GM23338 (cell line): Measurements from ENCODE around the gene SLC4A5. TPM values are rescaled to one million over a fixed set of nuclear protein-coding genes. Genes with fewer than 3 reads are reported as not detected.

Experiments used
- ATAC-seq: fragments of 200-7000 bp; cut with Tn5 transposase; 3 replicates; pipeline ENCODE4 v1.9.1; 2020
- DNase-seq: peaks from one replicate; pipeline ENCODE4 v3.0.0-alpha.2; 2015; ENCODE audit warnings: low spot score
- H2AFZ ChIP-seq: fragments of 200-600 bp; sonication (generic); 2 replicates; pipeline ENCODE4 v1.8.0; 2016; ENCODE audit warnings: antibody characterized with exemption, mild to moderate bottlenecking, moderate library complexity
- H3F3A ChIP-seq: fragments of 200-600 bp; sonication (generic); replicated peaks from 2 replicates; pipeline ENCODE4 v1.8.0; 2017; ENCODE audit warnings: antibody characterized with exemption, mixed run types, low read depth
- H3K27ac ChIP-seq: fragments of 200-600 bp; sonication (generic); 2 replicates; pipeline ENCODE4 v1.6.1; 2016; ENCODE audit warnings: low read depth
- H3K27me3 ChIP-seq: fragments of 200-600 bp; sonication (generic); 2 replicates; pipeline ENCODE4 v1.8.0; 2016; ENCODE audit warnings: mild to moderate bottlenecking, mixed run types, moderate library complexity; ENCODE audit not compliant: insufficient read depth
- H3K36me3 ChIP-seq: fragments of 200-600 bp; sonication (generic); 2 replicates; pipeline ENCODE4 v1.8.0; 2016; ENCODE audit warnings: mild to moderate bottlenecking; ENCODE audit not compliant: insufficient read depth
- H3K4me1 ChIP-seq: fragments of 200-600 bp; sonication (generic); 2 replicates; pipeline ENCODE4 v1.8.0; 2016; ENCODE audit warnings: mild to moderate bottlenecking, moderate library complexity; ENCODE audit not compliant: insufficient read depth
- H3K4me2 ChIP-seq: fragments of 200-600 bp; sonication (generic); 2 replicates; pipeline ENCODE4 v1.7.1; 2017; ENCODE audit warnings: mixed run types
- H3K4me3 ChIP-seq: fragments of 200-600 bp; sonication (generic); 2 replicates; pipeline ENCODE4 v1.6.1; 2016; ENCODE audit warnings: mixed run types
- H3K79me2 ChIP-seq: fragments of 200-600 bp; sonication (generic); replicated peaks from 2 replicates; pipeline ENCODE4 v1.8.0; 2017; ENCODE audit warnings: mild to moderate bottlenecking; ENCODE audit not compliant: insufficient read depth
- H3K9me2 ChIP-seq: fragments of 200-600 bp; sonication (generic); 2 replicates; pipeline ENCODE4 v1.8.0; 2017; ENCODE audit not compliant: insufficient read depth
- H4K20me1 ChIP-seq: fragments of 200-600 bp; sonication (generic); replicated peaks from 2 replicates; pipeline ENCODE4 v1.8.0; 2017; ENCODE audit warnings: mild to moderate bottlenecking; ENCODE audit not compliant: insufficient read depth
- H3K27ac Mint-ChIP-seq: 2 replicates; pipeline ENCODE4 v1.8.0; 2020; ENCODE audit warnings: inconsistent platforms, mild to moderate bottlenecking, moderate library complexity, mixed read lengths
- H3K27me3 Mint-ChIP-seq: 3 replicates; pipeline ENCODE4 v1.8.0; 2022; ENCODE audit warnings: low read depth, mild to moderate bottlenecking, moderate library complexity, mixed read lengths, inconsistent platforms; ENCODE audit not compliant: insufficient read depth, poor library complexity
- H3K36me3 Mint-ChIP-seq: 3 replicates; pipeline ENCODE4 v1.8.0; 2021; ENCODE audit warnings: low read depth, mild to moderate bottlenecking, inconsistent platforms, moderate library complexity, mixed read lengths
- H3K4me1 Mint-ChIP-seq: 3 replicates; pipeline ENCODE4 v1.8.0; 2020; ENCODE audit warnings: mild to moderate bottlenecking, inconsistent platforms, mixed read lengths
- H3K4me3 Mint-ChIP-seq: 3 replicates; pipeline ENCODE4 v1.8.0; 2021; ENCODE audit warnings: moderate library complexity, mild to moderate bottlenecking, inconsistent platforms, mixed read lengths
- H3K9me3 Mint-ChIP-seq: 3 replicates; pipeline ENCODE4 v1.8.0; 2020; ENCODE audit warnings: moderate library complexity, mild to moderate bottlenecking, inconsistent platforms, mixed read lengths
- CREB1 ChIP-seq: fragments of 250-450 bp; sonication (Bioruptor Pico); IDR thresholded peaks from 2 replicates; pipeline ENCODE4 v1.5.0; 2020; ENCODE audit warnings: low read depth, mild to moderate bottlenecking, moderate library complexity
- CTCF ChIP-seq, 2 experiments: fragments of 200-600 bp in 1 of 2; sonication (generic) in 1 of 2; conservative IDR thresholded peaks; 2 replicates each; pipeline versions ENCODE4 v1.5.1 to v1.6.1; 2016 to 2017; ENCODE audit warnings: antibody characterized with exemption in 2 of 2, low read depth in 2 of 2, mild to moderate bottlenecking in 2 of 2, moderate library complexity in 1 of 2
- ETS1 ChIP-seq: IDR thresholded peaks from 2 replicates; pipeline ENCODE4 v1.6.1; 2016; ENCODE audit warnings: antibody characterized with exemption
- EZH2 ChIP-seq: fragments of 200-600 bp; sonication (generic); IDR thresholded peaks from one replicate; pipeline ENCODE4 v1.8.0; 2017; ENCODE audit warnings: antibody characterized with exemption, mild to moderate bottlenecking, low read depth; ENCODE audit not compliant: unreplicated experiment
- EZH2phosphoT487 ChIP-seq: fragments of 200-600 bp; sonication (generic); IDR thresholded peaks from one replicate; pipeline ENCODE4 v1.8.1; 2018; ENCODE audit warnings: antibody characterized with exemption; ENCODE audit not compliant: unreplicated experiment
- JUNB ChIP-seq: IDR thresholded peaks from one replicate; pipeline ENCODE4 v1.6.1; 2016; ENCODE audit warnings: antibody characterized with exemption; ENCODE audit not compliant: unreplicated experiment
- NANOG ChIP-seq: IDR thresholded peaks from 2 replicates; pipeline ENCODE4 v1.6.1; 2016; ENCODE audit warnings: antibody characterized with exemption, borderline replicate concordance
- POLR2AphosphoS5 ChIP-seq: IDR thresholded peaks from 2 replicates; pipeline ENCODE4 v1.6.1; 2016; ENCODE audit warnings: antibody characterized with exemption, low read depth
- REST ChIP-seq: IDR thresholded peaks from one replicate; pipeline ENCODE4 v1.6.1; 2018; ENCODE audit warnings: antibody characterized with exemption; ENCODE audit not compliant: unreplicated experiment
- STAT1 ChIP-seq: IDR thresholded peaks from one replicate; pipeline ENCODE4 v1.6.1; 2016; ENCODE audit warnings: antibody characterized with exemption; ENCODE audit not compliant: unreplicated experiment
- ZNF114 ChIP-seq: fragments of 250-450 bp; sonication (Bioruptor Pico); IDR thresholded peaks from 2 replicates; pipeline ENCODE4 v1.5.0; 2020; ENCODE audit warnings: mild to moderate bottlenecking, moderate library complexity
- ZNF331 ChIP-seq: fragments of 250-450 bp; sonication (Bioruptor Pico); IDR thresholded peaks from 2 replicates; pipeline ENCODE4 v1.5.0; 2020; ENCODE audit warnings: low read depth, mild to moderate bottlenecking, moderate library complexity
- ZNF462 ChIP-seq: fragments of 250-450 bp; sonication (Bioruptor Pico); IDR thresholded peaks from 2 replicates; pipeline ENCODE4 v1.5.0; 2020; ENCODE audit warnings: mild to moderate bottlenecking, moderate library complexity
- polyA plus RNA-seq: library from polyadenylated mRNA; unstranded; fragments of >200 nt; fragmentation: Nextera tagmentation; extraction: Ambion mirVana; gene quantifications from 2 replicates; pipeline ENCODE4 v1.2.1, GENCODE V29; 2016
- total RNA-seq: library from RNA; depleted of rRNA; stranded (reverse); fragments of >200 nt; shearing (Covaris generic); gene quantifications from 2 replicates; pipeline ENCODE4 v1.2.3, GENCODE V29; 2014

The SLC4A5 gene
- total and polyA plus RNA-seq, 2 experiments from 2014 or later: 0.24 to 0.70 TPM

GRCh38 chr2:74347303-74347702 lies 4.1 kb upstream of the SLC4A5 start:
- no peaks in the 10 kb centered on the region for H3K4me1 ChIP-seq
- ATAC-seq: no peak
- H3K4me3 Mint-ChIP-seq: no peak overlapping the region

More at GRCh38 chr2:74347303-74347702, 4.1 kb upstream of the SLC4A5 start:
- no peaks in the 10 kb centered on the region for H3K36me3 Mint-ChIP-seq
- no peaks in the 10 kb centered on the region; the same call in none of the 3 replicates for H3K4me1 Mint-ChIP-seq
- Histone ChIP-seq H3K27ac (no peak overlapping the region), H3F3A (no peaks in the 10 kb centered on the region), H3K9me2 (peaks cover 15% of the 10 kb centered on the region; the same call in 1 of the 2 replicates), H3K36me3 (no peaks in the 10 kb centered on the region), H3K4me3 (no peak overlapping the region), H3K27me3 (no peaks in the 10 kb centered on the region), H3K79me2 (no peaks in the 10 kb centered on the region), H4K20me1 (no peaks in the 10 kb centered on the region), H3K4me2 (no peak overlapping the region), H2AFZ (no peak overlapping the region)
- no peaks in the 10 kb centered on the region for H3K9me3 Mint-ChIP-seq
- no peaks in the 10 kb centered on the region for H3K27me3 Mint-ChIP-seq
- DNase-seq: no peak
- H3K27ac Mint-ChIP-seq: no peak overlapping the region
- no peak for TF ChIP-seq CTCF (conservative IDR thresholded peaks at IDR 0.05; ENCODE audit: low read depth in 2 of 2)
- TF ChIP-seq JUNB: no peak
- TF ChIP-seq ZNF114 (CRISPR knock-in tag): no peak
- no peak for TF ChIP-seq STAT1
- no peak for TF ChIP-seq EZH2phosphoT487
- TF ChIP-seq ETS1: no peak
- no peak for TF ChIP-seq NANOG
- no peak for TF ChIP-seq ZNF462
- no peak for TF ChIP-seq REST
- TF ChIP-seq CREB1 (CRISPR knock-in tag): no peak
- no peak for TF ChIP-seq EZH2
- no peak for TF ChIP-seq POLR2AphosphoS5
- TF ChIP-seq ZNF331 (CRISPR knock-in tag): no peak
